Panc1 (cell line): ENCODE data around the gene TWIST2. TPM values are rescaled to one million over a fixed set of nuclear protein-coding genes. Genes with fewer than 3 reads are reported as not detected.

Source experiments
- ATAC-seq: fragments of 200-7000 bp; cut with Tn5 transposase; 2 replicates; pipeline ENCODE4 v1.9.1; 2020; ENCODE audit warnings: mild to moderate bottlenecking, moderate library complexity
- BruUV-seq: library from RNA; stranded (reverse); fragments of 400-500 nt; replicated peaks from 2 replicates; lab custom pipeline; 2021; lab: Mats Ljungman, UMichigan
- CTCF ChIA-PET: fragments of 300-600 bp; sonication (Branson Sonifier 250); formaldehyde crosslinking; loops from one replicate; lab custom pipeline; 2022; ENCODE audit warnings: antibody characterized with exemption; lab: Charles Lee
- POLR2A ChIA-PET: fragments of 300-600 bp; sonication (Branson Sonifier 250); formaldehyde crosslinking; loops from one replicate; lab custom pipeline; 2022; ENCODE audit warnings: antibody characterized with exemption; lab: Charles Lee
- DNase-seq: peaks from one replicate; pipeline ENCODE4 v3.0.0-alpha.2; 2010; ENCODE audit warnings: low read depth, low spot score
- H3K27ac ChIP-seq: 2 replicates; pipeline ENCODE4 v1.5.1; 2011; ENCODE audit warnings: mild to moderate bottlenecking, low read length, inconsistent platforms
- H3K27me3 ChIP-seq: fragments of 200-500 bp; sonication (Bioruptor generic); 2 replicates; pipeline ENCODE4 v1.6.0; 2014; ENCODE audit warnings: low read length, inconsistent platforms; ENCODE audit not compliant: control insufficient read depth, insufficient read depth
- H3K36me3 ChIP-seq: fragments of 200-500 bp; sonication (Bioruptor generic); 2 replicates; pipeline ENCODE4 v1.5.1; 2014; ENCODE audit warnings: inconsistent platforms, mild to moderate bottlenecking, low read length, moderate library complexity; ENCODE audit not compliant: control insufficient read depth, insufficient read depth
- H3K4me1 ChIP-seq: 2 replicates; pipeline ENCODE4 v1.5.1; 2011; ENCODE audit warnings: inconsistent platforms, mild to moderate bottlenecking, low read length, moderate library complexity; ENCODE audit not compliant: control insufficient read depth, insufficient read depth
- H3K4me3 ChIP-seq, 2 experiments: 2 replicates each; pipeline ENCODE4 v1.5.1; 2011 to 2012; ENCODE audit warnings: low read depth in 2 of 2, low read length in 2 of 2, mild to moderate bottlenecking in 2 of 2, inconsistent platforms in 1 of 2, moderate library complexity in 1 of 2
- H3K9me3 ChIP-seq: fragments of 200-500 bp; sonication (Bioruptor generic); 2 replicates; pipeline ENCODE4 v1.5.1; 2014; ENCODE audit warnings: low read depth, mild to moderate bottlenecking, inconsistent platforms, low read length, moderate library complexity; ENCODE audit not compliant: control insufficient read depth, insufficient read depth
- CTCF ChIP-seq: fragments of 450-650 bp; IDR thresholded peaks from 2 replicates; pipeline ENCODE4 v1.5.1; 2017; ENCODE audit warnings: mild to moderate bottlenecking
- POLR2AphosphoS5 ChIP-seq: IDR thresholded peaks from 2 replicates; pipeline ENCODE4 v1.6.1; 2012; ENCODE audit warnings: mild to moderate bottlenecking, low read depth, low read length, moderate library complexity
- SIN3A ChIP-seq: IDR thresholded peaks from 2 replicates; pipeline ENCODE4 v1.6.1; 2012; ENCODE audit warnings: low read depth, mild to moderate bottlenecking, low read length, moderate library complexity, borderline replicate concordance; ENCODE audit not compliant: insufficient read depth
- TCF7L2 ChIP-seq: IDR thresholded peaks from 2 replicates; pipeline ENCODE4 v1.6.1; 2011; ENCODE audit warnings: mild to moderate bottlenecking, low read depth, low read length, inconsistent platforms
- in situ Hi-C: cut with HindIII; loops from 2 replicates; pipeline ENCODE4 v1.10.0; 2016; ENCODE audit warnings: low sequenced_read_pairs, low pct_unique_long_range_greater_than_20kb
- intact Hi-C: fragments of 100-400 bp; cut with micrococcal nuclease; formaldehyde crosslinking; loops from one replicate; pipeline ENCODE4 v1.10.0; 2022; ENCODE audit not compliant: unreplicated experiment
- total RNA-seq: library from RNA; stranded (reverse); gene quantifications from one replicate; pipeline ENCODE4 v1.2.1, GENCODE V29; 2021; ENCODE audit not compliant: unreplicated experiment
- TF ChIP-seq, protein P1 (sequence below), 2 experiments: IDR thresholded peaks; 2 replicates each; pipeline ENCODE4 v1.6.1; 2011 to 2012; ENCODE audit warnings: low read depth in 2 of 2, control low read depth in 1 of 2, low read length in 1 of 2, mild to moderate bottlenecking in 1 of 2, moderate library complexity in 1 of 2; ENCODE audit not compliant: insufficient read depth in 1 of 2

Gene TWIST2
- total RNA-seq, 1 experiment from 2014 or later, result 4.2 TPM

DNA sequence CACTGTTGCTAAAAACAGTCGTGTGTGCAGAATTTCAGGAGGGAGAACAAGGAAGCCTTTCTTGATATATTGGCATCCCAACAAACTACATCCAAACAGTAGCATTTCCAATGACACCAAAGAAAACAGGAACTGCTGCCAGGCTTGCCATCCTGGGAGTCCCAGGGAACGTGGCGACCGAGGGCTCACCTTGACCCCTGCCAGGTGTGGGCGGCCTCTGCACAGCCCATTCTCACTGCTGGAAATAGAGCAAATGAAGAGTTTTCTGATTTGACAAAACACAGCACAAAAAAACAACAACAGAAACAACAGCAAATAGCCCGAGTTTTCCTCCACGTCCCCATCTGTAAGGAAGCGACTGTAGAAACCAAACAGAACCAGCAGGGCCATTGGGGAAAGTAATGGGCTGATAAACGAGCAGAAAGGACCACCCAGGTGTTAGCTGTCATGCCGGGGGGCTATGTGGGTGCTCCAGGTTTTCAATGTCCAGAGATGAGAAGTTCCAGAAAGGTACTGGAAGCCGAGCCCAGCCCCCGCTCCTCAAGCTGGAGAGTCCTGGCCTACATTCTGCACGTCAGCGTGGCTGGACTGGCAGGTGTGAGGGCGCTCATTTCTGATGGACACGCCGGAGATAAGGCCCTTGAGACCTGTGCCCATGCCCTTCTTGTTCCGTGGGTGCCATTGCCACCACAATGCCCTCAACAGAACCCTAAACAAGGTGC, 80.8 kb downstream of the TWIST2 start:
- Histone ChIP-seq H3K27ac (no peak overlapping the region), H3K27me3 (0 out of 2 replicates have a peak, but pooled peaks cover 7% of the 10 kb centered on the region), H3K4me3 (no peak overlapping the region), H3K36me3 (no peaks in the 10 kb centered on the region), H3K4me1 (no peaks in the 10 kb centered on the region; the same call in 1 of the 2 replicates), H3K9me3 (no peaks in the 10 kb centered on the region)
- DNase-seq, result no peak
- ATAC-seq, result no peak
- no peak for TF ChIP-seq CTCF
- no peak for TF ChIP-seq POLR2AphosphoS5
- TF ChIP-seq, protein P1, sequence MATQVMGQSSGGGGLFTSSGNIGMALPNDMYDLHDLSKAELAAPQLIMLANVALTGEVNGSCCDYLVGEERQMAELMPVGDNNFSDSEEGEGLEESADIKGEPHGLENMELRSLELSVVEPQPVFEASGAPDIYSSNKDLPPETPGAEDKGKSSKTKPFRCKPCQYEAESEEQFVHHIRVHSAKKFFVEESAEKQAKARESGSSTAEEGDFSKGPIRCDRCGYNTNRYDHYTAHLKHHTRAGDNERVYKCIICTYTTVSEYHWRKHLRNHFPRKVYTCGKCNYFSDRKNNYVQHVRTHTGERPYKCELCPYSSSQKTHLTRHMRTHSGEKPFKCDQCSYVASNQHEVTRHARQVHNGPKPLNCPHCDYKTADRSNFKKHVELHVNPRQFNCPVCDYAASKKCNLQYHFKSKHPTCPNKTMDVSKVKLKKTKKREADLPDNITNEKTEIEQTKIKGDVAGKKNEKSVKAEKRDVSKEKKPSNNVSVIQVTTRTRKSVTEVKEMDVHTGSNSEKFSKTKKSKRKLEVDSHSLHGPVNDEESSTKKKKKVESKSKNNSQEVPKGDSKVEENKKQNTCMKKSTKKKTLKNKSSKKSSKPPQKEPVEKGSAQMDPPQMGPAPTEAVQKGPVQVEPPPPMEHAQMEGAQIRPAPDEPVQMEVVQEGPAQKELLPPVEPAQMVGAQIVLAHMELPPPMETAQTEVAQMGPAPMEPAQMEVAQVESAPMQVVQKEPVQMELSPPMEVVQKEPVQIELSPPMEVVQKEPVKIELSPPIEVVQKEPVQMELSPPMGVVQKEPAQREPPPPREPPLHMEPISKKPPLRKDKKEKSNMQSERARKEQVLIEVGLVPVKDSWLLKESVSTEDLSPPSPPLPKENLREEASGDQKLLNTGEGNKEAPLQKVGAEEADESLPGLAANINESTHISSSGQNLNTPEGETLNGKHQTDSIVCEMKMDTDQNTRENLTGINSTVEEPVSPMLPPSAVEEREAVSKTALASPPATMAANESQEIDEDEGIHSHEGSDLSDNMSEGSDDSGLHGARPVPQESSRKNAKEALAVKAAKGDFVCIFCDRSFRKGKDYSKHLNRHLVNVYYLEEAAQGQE (IDR thresholded peaks at IDR 0.05; ENCODE audit: insufficient read depth in 1 of 2, low read depth in 2 of 2, low read length in 1 of 2), result no peak
- TF ChIP-seq TCF7L2, result no peak
- TF ChIP-seq SIN3A, result no peak
- in situ Hi-C loops (no loop called here), intact Hi-C loops (no loop called here)
- ChIA-PET CTCF (no interaction called here), POLR2A (no interaction called here)
- BruUV-seq, result no TSS peak

- no peak overlapping the region for H3K27ac ChIP-seq
- ChIA-PET CTCF (no interaction called here), POLR2A (no interaction called here)
- H3K36me3 ChIP-seq, result no peaks in the 10 kb centered on the region
- H3K27me3 ChIP-seq, result 0 out of 2 replicates have a peak, but pooled peaks cover 7% of the 10 kb centered on the region
- no TSS peak for BruUV-seq
- H3K4me3 ChIP-seq, result no peak overlapping the region
- no peaks in the 10 kb centered on the region for H3K4me1 ChIP-seq
- 0 out of 2 replicates have a peak, but pooled peaks have one; percentile 45 for ATAC-seq
- TF ChIP-seq, protein P1 (IDR thresholded peaks at IDR 0.05; ENCODE audit: insufficient read depth in 1 of 2, low read depth in 2 of 2, low read length in 1 of 2), result no peak
- TF ChIP-seq CTCF (no peak), POLR2AphosphoS5 (no peak), SIN3A (no peak), TCF7L2 (no peak)
- DNase-seq, result no peak
- in situ Hi-C loops (no loop called here), intact Hi-C loops (no loop called here)
- no peaks in the 10 kb centered on the region for H3K9me3 ChIP-seq
Observed at GRCh38 chr2:238929242-238930081, 81.6 kb downstream of the TWIST2 start.
